Activated naive CD4-positive, alpha-beta T cell treated with anti-CD3 and anti-CD28 coated beads, Interleukin-2, amount 50 U/mL, for 16 hours (primary cell): ENCODE results near the gene TNNI2.
A peak's percentile ranks its signal among the peaks of the same experiment; 100 is the strongest.

Experiments
- DNase-seq: peaks from one replicate; pipeline ENCODE4 v3.0.0-alpha.2; 2020

Gene TNNI2

GRCh38 chr11:1822648-1823375 is 16.0 kb upstream of the TNNI2 start:
- DNase-seq = no peak

GRCh38 chr11:1823376-1824220 is 15.2 kb upstream of the TNNI2 start:
- DNase-seq = no peak

GRCh38 chr11:1824221-1825038 is 14.4 kb upstream of the TNNI2 start:
- no peak for DNase-seq

GRCh38 chr11:1825039-1825740 is 13.6 kb upstream of the TNNI2 start:
- DNase-seq = no peak

GRCh38 chr11:1825785-1826451 is 12.9 kb upstream of the TNNI2 start:
- DNase-seq = no peak

GRCh38 chr11:1826552-1827094 is 12.2 kb upstream of the TNNI2 start:
- no peak for DNase-seq

- no peak for DNase-seq
Observed at GRCh38 chr11:1827095-1827813, 11.5 kb upstream of the TNNI2 start.

GRCh38 chr11:1827931-1828330 is 10.8 kb upstream of the TNNI2 start:
- no peak for DNase-seq

GRCh38 chr11:1828542-1828941 is 10.2 kb upstream of the TNNI2 start:
- DNase-seq = no peak

- DNase-seq = no peak
Observed at GRCh38 chr11:1829039-1829820, 9.6 kb upstream of the TNNI2 start.

- no peak for DNase-seq
Observed at GRCh38 chr11:1830004-1830321, 8.8 kb upstream of the TNNI2 start.

- no peak for DNase-seq
Observed at GRCh38 chr11:1830322-1831223, 8.2 kb upstream of the TNNI2 start.

GRCh38 chr11:1831338-1832210 is 7.2 kb upstream of the TNNI2 start:
- DNase-seq = no peak

GRCh38 chr11:1832211-1832919 is 6.4 kb upstream of the TNNI2 start:
- peak; percentile 70 for DNase-seq

- DNase-seq = no peak
Observed at GRCh38 chr11:1832920-1833295, 5.9 kb upstream of the TNNI2 start.

- DNase-seq = no peak
Observed at GRCh38 chr11:1834062-1834610, 4.6 kb upstream of the TNNI2 start.
